ENCODE data around the gene TRAPPC2L. TPM values are rescaled to one million over a fixed set of nuclear protein-coding genes. Genes with fewer than 3 reads are reported as not detected.

TRAPPC2L gene
- total and polyA plus RNA-seq, 2 of the 13 experiments (the other 11 are each of a cell fraction or from before 2014, with no cell fraction given) = 96.3 to 107 TPM

DNA sequence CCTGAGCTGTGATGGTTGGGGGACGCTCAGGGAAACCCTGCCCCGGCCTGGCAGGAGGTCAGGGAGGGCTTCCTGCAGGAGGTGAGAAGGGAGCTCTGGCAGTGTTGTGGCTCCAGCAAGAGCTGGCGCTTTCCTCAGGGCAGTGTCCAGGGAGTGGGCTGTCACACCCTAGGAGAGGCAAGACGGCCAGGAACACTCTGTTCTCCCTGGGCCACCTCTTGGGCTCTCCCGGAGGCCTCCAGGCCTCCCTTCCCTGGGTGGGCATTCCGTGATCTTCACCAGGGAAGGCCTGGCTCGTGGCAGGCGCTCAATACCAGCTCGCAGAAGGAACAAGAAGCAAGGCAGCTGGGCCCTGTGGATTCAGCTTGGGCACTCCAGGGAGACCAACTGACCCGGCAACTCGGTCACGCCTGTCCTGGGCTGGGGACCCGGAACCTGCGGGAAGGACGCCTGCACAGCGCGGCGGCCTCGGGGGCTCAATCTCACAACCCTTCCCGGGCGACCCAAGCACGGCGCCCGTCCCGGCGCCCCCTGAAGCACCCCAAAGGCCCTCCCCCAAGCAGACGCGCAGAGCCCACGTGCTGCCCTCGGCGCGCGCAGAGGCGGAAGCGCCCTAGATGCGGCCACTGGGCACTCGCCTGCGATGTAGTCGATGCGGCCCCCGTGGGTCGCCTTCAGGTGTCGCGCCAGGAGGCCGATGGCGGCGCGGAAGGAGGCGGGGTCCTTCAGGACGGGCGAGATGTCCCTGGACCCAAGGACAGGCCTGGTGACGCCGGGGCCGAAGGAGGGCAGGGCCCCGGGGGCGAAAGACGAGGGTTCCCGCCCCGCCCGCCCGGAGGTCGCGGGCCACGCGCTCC lies 45.8 kb upstream of the TRAPPC2L start (continued):
- no peak for TF ChIP-seq JUND (CRISPR knock-in tag; IDR thresholded peaks at IDR 0.05)
- peak; percentile 39; the same call in 1 of the 2 replicates for TF ChIP-seq ARID5B (CRISPR knock-in tag; IDR thresholded peaks at IDR 0.05)
- TF ChIP-seq ZNF274 (CRISPR knock-in tag; IDR thresholded peaks at IDR 0.05) = no peak
- TF ChIP-seq SAP130 (CRISPR knock-in tag; IDR thresholded peaks at IDR 0.05; ENCODE audit: low read depth) = peak; percentile 95
- TF ChIP-seq, protein P1, sequence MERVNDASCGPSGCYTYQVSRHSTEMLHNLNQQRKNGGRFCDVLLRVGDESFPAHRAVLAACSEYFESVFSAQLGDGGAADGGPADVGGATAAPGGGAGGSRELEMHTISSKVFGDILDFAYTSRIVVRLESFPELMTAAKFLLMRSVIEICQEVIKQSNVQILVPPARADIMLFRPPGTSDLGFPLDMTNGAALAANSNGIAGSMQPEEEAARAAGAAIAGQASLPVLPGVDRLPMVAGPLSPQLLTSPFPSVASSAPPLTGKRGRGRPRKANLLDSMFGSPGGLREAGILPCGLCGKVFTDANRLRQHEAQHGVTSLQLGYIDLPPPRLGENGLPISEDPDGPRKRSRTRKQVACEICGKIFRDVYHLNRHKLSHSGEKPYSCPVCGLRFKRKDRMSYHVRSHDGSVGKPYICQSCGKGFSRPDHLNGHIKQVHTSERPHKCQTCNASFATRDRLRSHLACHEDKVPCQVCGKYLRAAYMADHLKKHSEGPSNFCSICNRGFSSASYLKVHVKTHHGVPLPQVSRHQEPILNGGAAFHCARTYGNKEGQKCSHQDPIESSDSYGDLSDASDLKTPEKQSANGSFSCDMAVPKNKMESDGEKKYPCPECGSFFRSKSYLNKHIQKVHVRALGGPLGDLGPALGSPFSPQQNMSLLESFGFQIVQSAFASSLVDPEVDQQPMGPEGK (CRISPR knock-in tag; IDR thresholded peaks at IDR 0.05) = peak; percentile 68
- TF ChIP-seq ZNF598 (CRISPR knock-in tag; IDR thresholded peaks at IDR 0.05; ENCODE audit: borderline replicate concordance) = no peak
- TF ChIP-seq ZBTB7B (CRISPR knock-in tag; IDR thresholded peaks at IDR 0.05) = peak; percentile 65; the same call in 1 of the 2 replicates
- TF ChIP-seq, protein P2, sequence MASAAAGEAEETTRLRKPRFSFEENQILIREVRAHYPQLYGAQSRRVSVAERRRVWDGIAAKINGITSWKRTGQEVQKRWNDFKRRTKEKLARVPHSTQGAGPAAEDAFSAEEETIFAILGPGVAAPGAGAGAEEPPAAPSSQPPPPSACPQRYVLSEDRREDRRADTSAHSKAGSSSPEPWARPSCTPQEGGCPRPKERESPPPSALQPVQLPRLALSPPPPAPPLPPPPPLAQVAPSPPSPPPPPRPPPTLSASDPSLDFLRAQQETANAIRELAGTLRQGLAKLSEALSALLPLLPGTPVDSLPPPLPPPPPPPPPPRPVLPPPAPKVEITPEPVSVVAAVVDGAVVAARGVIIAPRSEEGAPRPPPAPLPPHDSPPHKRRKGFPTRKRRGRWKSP (CRISPR knock-in tag; IDR thresholded peaks at IDR 0.05) = 0 out of 2 replicates have a peak, but pooled peaks have one; percentile 45
- TF ChIP-seq ZNF276 (CRISPR knock-in tag; IDR thresholded peaks at IDR 0.05; ENCODE audit: low read depth) = 0 out of 2 replicates have a peak, but pooled peaks have one; percentile 10
- TF ChIP-seq EED (CRISPR knock-in tag; IDR thresholded peaks at IDR 0.05) = no peak
- TF ChIP-seq ZNF704 (CRISPR knock-in tag; IDR thresholded peaks at IDR 0.05; ENCODE audit: borderline replicate concordance) = no peak; the same call in 1 of the 2 replicates
- TF ChIP-seq, protein P3, sequence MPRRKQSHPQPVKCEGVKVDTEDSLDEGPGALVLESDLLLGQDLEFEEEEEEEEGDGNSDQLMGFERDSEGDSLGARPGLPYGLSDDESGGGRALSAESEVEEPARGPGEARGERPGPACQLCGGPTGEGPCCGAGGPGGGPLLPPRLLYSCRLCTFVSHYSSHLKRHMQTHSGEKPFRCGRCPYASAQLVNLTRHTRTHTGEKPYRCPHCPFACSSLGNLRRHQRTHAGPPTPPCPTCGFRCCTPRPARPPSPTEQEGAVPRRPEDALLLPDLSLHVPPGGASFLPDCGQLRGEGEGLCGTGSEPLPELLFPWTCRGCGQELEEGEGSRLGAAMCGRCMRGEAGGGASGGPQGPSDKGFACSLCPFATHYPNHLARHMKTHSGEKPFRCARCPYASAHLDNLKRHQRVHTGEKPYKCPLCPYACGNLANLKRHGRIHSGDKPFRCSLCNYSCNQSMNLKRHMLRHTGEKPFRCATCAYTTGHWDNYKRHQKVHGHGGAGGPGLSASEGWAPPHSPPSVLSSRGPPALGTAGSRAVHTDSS (CRISPR knock-in tag; conservative IDR thresholded peaks at IDR 0.05) = no peak
- peak; percentile 91 for TF ChIP-seq SRY (CRISPR knock-in tag; IDR thresholded peaks at IDR 0.05)
- no peak for TF ChIP-seq PAWR (CRISPR knock-in tag; IDR thresholded peaks at IDR 0.05; ENCODE audit: borderline replicate concordance)

Measured in HepG2 (cell line).